SH-SY5Y (cell line): ENCODE data around the gene LILRB3.

Source experiments
- GATA2 ChIP-seq: IDR thresholded peaks from 2 replicates; pipeline ENCODE4 v1.6.1; 2011; ENCODE audit warnings: mild to moderate bottlenecking, low read depth, low read length
- GATA3 ChIP-seq: IDR thresholded peaks from 2 replicates; pipeline ENCODE4 v1.6.1; 2011; ENCODE audit warnings: low read depth, mild to moderate bottlenecking, low read length, moderate library complexity

DNA sequence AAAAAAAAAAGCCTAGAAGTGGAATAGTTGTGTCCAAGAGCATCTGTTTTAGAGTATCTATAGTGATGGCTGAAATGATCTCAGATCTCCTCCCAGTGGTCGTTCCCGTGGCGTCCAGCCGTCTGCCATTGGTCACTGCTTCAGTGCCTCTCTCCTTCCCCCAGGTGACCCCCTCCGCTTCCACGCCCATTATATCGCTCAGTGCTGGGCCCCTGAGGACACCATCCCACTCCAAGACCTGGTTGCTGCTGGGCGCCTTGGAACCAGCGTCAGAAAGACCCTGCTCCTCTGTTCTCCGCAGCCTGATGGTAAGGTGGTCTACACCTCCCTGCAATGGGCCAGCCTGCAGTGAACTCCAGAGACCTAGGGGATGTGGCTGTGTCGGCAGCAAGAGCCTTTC is 29.8 kb downstream of the LILRB3 start:
- no peak for TF ChIP-seq GATA2
- no peak for TF ChIP-seq GATA3
